GM19324 (cell line): ENCODE measurements around the gene TRIOBP.
"Not testable (repeated sequence)": the region's sequence is repeated elsewhere in the genome, so short reads cannot be mapped to it uniquely, and the experiment has no call there.

ENCODE experiments used
- ATAC-seq: cut with Tn5 transposase; IDR thresholded peaks from one replicate; pipeline ENCODE4 v1.9.1; 2021; ENCODE audit warnings: mild to moderate bottlenecking, moderate library complexity; ENCODE audit not compliant: unreplicated experiment, low FRiP score

TRIOBP gene

GRCh38 chr22:37771702-37772427 is 75.0 kb downstream of the TRIOBP start:
- ATAC-seq: no peak

DNA sequence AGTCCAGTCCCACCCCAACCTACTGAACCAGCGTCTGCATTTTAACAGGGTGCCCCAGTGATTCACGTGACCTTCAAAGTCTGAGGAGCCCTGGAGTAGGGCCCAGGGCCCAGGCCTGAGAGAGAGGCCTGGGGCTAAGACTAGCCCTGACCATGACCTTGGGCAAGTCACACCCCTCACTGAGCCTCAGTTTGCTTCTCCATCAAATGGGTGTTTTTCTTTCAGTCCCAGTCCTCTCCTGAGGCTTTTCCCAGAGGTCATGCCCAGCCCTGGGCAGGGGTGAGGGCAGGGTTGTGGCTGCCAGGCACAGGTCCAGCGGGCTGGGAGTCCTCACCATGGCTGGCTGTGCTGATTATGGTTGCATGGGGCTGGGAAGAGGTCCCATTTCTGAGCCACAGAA is 77.9 kb downstream of the TRIOBP start:
- ATAC-seq: no peak

DNA sequence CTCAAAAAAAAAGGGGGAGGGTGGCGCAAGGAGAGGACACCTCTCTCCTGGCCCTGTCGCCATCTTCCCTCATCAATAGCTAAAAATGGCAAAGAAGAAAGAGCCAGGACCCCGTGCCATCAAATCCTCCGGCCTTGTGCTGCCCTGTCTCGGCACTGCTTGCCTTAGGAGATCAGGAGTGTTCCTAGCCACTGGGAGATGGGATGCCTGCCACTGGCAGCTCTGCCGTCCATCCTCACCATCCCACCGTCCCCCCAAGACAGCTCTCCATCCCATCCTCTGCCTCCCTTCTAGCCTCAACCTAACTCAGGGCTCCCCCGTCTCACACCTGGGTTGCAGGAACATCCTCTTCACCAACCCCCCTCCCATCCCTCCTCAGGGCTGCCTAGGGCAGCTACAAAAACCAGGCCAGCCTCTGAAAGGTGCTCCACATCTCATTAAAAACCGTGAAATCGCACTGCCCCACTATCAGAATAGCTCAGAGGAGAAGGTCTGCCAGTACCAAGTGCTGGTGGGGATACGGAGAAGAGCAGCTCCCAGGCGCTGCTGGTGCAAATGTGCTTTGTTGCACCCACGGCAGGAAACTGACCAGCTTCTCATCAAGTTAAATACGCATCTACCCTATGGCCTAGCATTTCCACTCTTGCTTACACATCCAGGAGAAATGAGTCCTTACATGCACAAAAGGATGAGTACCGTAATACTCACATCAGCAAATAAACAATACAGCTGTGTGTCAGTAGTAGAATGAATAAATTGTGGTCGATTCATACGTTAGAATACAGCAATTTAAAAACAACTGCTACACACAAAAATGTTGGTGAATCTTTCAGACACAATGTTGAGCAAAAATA is 79.2 kb downstream of the TRIOBP start:
- ATAC-seq: no peak

- no peak for ATAC-seq
Observed at GRCh38 chr22:37776639-37777005, 79.8 kb downstream of the TRIOBP start.

GRCh38 chr22:37777122-37777687 is 80.4 kb downstream of the TRIOBP start:
- no peak for ATAC-seq

DNA sequence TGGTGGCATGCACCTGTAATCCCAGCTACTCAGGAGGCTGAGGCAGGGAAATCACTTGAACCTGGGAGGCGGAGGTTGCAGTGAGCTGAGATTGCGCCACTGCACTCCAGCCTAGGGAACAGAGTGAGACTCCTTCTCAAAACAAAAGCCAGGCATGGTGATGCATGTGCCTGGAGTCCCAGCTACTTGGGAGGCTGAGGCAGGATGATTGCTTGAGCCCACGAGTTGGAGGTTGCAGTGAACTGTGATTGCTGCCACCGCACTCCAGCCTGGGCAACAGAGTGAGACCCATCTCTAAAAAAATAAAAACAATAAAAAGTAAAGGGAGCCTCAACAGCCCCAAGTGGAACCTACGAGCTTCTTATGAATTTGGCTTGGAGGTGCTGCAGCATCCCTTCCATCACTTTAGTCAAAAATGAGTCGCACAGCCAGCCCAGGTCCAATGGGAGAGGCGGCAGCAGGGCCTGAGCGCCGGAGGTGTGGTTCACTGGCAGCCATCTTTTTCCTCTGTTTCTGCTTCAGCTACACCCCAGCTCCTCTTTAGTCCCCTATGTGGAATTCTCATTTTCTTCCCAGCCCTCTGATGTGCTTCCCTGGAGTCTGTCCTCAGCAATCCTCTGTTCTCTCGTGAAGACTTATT is 81.6 kb downstream of the TRIOBP start:
- no peak for ATAC-seq

- no peak for ATAC-seq
Observed at GRCh38 chr22:37781434-37782059, 84.7 kb downstream of the TRIOBP start.

DNA sequence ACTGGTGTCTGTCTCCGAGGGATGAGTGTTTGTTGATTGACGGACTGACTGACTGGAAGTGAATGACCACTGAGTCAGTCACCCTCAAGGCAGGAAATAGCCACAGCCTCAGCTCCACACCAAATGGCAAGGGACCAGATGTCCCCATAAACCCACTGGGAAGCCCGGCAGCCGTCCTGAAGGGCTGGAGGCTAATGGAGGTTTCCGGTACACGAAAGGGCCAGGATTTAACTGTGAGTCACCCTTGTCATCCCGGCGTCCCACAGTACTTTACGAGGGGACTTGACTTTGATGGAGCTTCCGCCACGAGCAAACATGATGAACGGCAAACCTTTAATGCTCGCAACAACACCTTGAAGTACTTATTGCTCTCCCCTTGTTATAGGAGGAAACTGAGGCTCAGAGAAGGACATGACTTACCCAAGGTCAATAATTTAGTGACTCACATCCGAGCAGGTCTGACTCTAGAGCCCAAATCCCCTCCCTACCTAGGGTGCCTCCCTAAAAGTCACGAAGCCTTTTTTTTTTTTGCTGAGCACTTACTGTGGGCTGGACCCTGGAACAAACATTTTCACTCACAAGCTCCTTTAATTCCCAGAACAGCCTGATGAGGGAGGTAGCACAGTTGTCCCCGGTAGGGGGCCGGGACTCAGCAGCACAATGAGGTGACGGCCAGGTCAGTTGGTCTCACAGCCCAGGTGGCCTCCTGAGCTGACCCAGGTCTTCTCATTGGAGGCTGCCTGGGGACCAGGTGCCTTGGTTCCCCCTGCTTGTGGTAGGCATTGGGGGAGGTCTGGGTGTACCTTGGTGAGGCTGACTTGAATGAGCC is 85.7 kb downstream of the TRIOBP start:
- no peak for ATAC-seq

DNA sequence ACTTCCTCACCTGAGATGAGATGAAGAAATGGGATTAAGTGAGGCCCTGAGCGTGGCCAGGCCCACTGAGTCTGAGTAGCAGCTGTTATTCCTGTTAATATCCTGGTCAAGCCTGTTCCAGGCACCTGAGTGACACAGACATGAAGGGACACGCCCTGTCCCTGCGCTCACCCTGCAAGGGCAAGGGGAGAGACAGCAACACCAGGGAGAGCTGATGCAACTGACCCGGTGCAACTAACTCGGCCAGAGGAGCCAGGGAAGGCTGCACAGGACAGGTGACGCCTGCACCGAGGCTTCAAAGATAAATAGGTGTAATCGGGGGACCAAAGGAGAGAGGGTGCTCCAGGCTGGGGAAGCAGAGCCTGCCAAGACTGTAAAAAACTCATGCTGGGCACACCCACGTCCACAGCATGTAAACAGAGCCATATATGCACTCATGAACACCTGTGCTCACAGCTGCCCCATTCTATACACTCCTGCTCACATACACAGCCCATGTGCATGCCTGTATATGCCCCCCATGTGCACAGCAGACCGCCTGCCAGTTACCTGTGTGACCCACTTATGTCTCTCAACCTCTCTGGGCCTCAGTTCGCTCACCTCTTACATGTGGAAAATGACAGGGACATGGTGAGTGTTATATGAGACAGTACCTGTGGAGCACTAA is 88.1 kb downstream of the TRIOBP start:
- ATAC-seq: no peak

GRCh38 chr22:37790234-37790633 is 93.4 kb downstream of the TRIOBP start:
- ATAC-seq: no peak

- ATAC-seq: no peak
Observed at GRCh38 chr22:37792494-37792893, 95.6 kb downstream of the TRIOBP start.

GRCh38 chr22:37794376-37794775 is 97.5 kb downstream of the TRIOBP start:
- no peak for ATAC-seq

DNA sequence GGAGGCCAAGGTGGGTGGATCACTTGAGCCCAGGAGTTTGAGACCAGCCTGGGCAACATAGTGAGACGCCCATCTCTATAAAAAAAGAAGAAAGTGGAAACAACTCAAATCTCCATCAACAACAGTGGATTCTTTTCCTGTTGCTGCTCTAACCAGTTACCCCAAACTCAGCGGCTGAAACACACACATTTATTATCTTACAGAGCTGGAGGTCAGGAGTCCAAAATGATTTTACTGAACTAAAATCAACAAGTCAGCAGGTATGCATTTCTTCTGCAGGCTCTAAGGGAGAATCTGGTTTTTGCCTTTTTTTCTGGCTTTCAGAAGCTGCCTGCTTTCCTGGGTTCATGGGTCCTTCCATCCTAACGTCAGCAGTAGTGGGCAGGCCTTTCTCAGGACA is 99.2 kb downstream of the TRIOBP start:
- ATAC-seq: no peak

- not testable (repeated sequence) for ATAC-seq
Observed at GRCh38 chr22:37797259-37797658, 100.4 kb downstream of the TRIOBP start.

DNA sequence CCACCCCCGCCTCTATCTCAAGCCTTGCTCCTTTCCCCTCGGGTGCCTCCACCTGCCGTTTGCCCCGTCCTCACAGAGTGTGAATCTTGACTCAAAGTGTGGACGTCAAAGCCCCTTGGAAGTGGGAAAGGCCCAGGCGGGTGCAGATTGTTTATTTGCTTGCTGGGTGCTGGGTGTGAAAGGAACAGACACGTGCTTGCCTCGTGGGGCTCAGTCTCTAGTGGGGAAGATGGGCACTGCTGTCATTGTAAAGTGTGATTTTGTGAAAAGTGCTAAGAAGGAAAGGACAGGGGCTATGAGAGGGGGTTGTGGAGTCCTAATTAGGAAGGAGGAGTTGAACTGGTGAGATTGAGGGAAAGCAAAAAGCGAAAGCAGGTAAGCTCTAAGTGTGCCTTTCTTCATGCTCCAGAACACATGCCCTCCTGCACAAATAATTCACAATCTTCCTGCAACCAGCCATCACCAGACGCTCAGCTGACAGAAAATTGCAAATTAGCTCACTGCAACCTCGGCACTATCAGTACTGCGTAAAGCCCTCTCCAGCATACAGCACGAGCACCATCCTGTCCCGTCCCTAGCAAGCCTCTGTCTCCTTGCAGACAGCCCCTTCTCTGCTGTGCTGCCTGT is 101.1 kb downstream of the TRIOBP start:
- no peak for ATAC-seq

DNA sequence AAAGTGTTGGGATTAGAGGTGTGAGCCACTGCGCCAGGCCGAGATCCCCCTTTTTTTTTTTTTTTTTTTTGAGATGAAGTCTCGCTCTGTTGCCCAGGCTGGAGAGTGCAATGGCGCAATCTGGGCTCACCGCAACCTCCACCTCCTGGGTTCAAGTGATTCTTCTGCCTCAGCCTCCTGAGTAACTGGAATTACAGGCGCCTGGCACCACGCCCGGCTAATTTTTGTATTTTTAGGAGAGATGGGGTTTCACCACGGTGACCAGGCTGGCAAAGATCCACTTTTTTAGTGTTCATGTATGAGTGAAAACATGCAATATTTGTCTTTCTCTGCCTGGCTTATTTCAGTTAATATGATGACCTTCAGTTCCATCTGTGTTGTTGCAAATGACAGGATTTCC is 103.1 kb downstream of the TRIOBP start:
- ATAC-seq: not testable (repeated sequence)

- ATAC-seq: no peak
Observed at GRCh38 chr22:37801946-37802309, 105.1 kb downstream of the TRIOBP start.

DNA sequence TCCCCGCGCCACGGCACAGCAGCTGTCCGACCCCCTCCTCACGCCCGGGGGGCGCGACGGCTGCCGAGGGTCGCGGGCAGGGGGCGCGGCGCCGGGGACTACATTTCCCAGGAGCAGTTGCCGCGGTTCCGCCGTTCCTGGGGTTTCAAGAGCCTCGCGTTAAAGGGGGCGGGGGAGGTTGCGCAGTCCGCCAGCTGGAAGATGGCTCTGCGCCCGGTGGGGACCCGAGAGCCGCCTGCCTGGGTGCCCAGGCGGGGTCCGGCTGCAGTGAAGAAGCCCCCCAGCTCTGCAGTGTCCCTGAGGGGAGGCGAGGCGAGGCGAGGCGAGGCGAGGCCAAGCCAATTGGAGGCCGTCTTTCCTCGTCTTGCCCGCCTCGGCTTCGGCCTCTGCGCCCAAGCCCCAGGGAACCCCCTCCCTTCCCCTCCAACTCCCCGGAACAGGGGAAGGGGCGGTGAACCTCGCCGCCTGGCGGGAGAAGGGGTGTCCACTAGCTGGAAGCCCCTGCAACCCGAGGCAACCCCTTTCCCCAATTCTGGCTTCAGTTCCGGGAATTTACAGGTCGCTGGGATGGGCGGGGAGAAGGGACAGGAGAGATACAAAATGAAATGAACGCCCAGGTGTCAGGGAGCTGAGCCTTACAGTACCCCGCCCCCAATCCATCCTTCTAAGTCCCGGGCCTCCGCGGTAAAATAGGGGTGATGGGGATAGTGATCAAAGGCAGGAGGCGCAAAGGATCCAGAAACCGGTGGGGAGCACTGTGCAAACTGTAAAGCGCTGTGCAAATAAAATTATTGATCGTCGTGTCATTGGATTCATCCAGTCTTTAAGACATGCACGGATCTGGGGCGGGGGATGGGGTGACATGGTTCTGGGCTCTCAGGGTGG is 105.7 kb downstream of the TRIOBP start:
- ATAC-seq: no peak
